ENCODE data around the gene C6orf163.

C6orf163 gene

GRCh38 chr6:87407901-87408720, 63.5 kb downstream of the C6orf163 start, which contains the start of gene CFAP206:
Gene CFAP206 (plus strand): TSS chr6:87407972. CDS start chr6:87409840, 1,868 bp downstream.
- DNase-seq = peak; percentile 54 to 96 (median 73)
- intact Hi-C loops (cut with DNase I) = loop anchor here (2.0 to 10.0 kb wide), 2 partner anchors 65 to 253 kb away; partner anchors contain the start of genes SLC35A1 and ZNF292

DNA sequence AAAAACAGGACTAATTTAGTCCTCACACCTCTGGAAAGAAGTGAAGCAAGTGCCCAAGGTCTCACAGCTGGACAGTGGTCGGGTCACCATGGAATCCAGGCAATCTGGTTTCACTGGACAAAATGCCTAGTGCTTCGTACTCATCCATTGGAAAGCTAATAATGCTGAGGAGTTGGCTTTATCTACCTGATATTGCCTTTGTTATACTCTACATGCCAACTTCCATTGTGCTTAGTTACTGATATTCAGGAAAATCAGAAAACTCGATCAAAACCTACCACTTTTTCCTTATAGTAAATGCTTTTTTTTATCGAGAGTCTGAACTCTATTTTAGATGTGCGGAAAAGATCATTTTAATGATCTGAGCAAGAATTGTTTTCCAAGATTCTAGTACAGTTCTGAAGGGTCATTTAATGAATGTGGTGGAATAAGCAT, 64.1 kb downstream of the C6orf163 start:
- no peak for DNase-seq
- intact Hi-C loops (cut with DNase I) = loop anchor here (2.0 to 10.0 kb wide), 2 partner anchors 64 to 254 kb away; partner anchors contain the start of genes SLC35A1 and ZNF292

All from posterior cingulate gyrus (tissue), 11 donors.